ENCODE measurements around the gene SLC48A1. TPM values are rescaled to one million over a fixed set of nuclear protein-coding genes. Genes with fewer than 3 reads are reported as not detected.
A peak's percentile ranks its signal among the peaks of the same experiment; 100 is the strongest.

The SLC48A1 gene
- total RNA-seq, 1 donor from 2014 or later, result 10.3 TPM

- DNase-seq (ENCODE audit: low read depth) (no peak), FAIRE-seq (peak; percentile 60)
- H3K27me3 ChIP-seq (ENCODE audit: control insufficient read depth, insufficient read depth, low read length), result no peaks in the 10 kb centered on the region
- TF ChIP-seq CTCF (IDR thresholded peaks at IDR 0.05; ENCODE audit: insufficient read depth, low read length, severe bottlenecking), result no peak
- H3K36me3 ChIP-seq (ENCODE audit: control insufficient read depth, insufficient read depth, low read length), result no peaks in the 10 kb centered on the region
- no peak overlapping the region for H3K4me3 ChIP-seq (ENCODE audit: low read depth, low read length)
Observed at GRCh38 chr12:47736877-47737676, 36.0 kb upstream of the SLC48A1 start.

GRCh38 chr12:47737936-47738594, 35.0 kb upstream of the SLC48A1 start:
- Histone ChIP-seq H3K36me3 (ENCODE audit: control insufficient read depth, insufficient read depth, low read length) (no peaks in the 10 kb centered on the region), H3K27me3 (ENCODE audit: control insufficient read depth, insufficient read depth, low read length) (no peaks in the 10 kb centered on the region), H3K4me3 (ENCODE audit: low read depth, low read length) (no peak overlapping the region)
- FAIRE-seq (no peak), DNase-seq (ENCODE audit: low read depth) (no peak)
- no peak for TF ChIP-seq CTCF (IDR thresholded peaks at IDR 0.05; ENCODE audit: insufficient read depth, low read length, severe bottlenecking)

GRCh38 chr12:47739297-47739696, 33.7 kb upstream of the SLC48A1 start:
- no peaks in the 10 kb centered on the region for H3K36me3 ChIP-seq (ENCODE audit: control insufficient read depth, insufficient read depth, low read length)
- DNase-seq (ENCODE audit: low read depth), result no peak
- H3K27me3 ChIP-seq (ENCODE audit: control insufficient read depth, insufficient read depth, low read length), result no peaks in the 10 kb centered on the region
- no peak for TF ChIP-seq CTCF (IDR thresholded peaks at IDR 0.05; ENCODE audit: insufficient read depth, low read length, severe bottlenecking)
- H3K4me3 ChIP-seq (ENCODE audit: low read depth, low read length), result no peak overlapping the region
- no peak for FAIRE-seq

- no peak for TF ChIP-seq CTCF (IDR thresholded peaks at IDR 0.05; ENCODE audit: insufficient read depth, low read length, severe bottlenecking)
- H3K36me3 ChIP-seq (ENCODE audit: control insufficient read depth, insufficient read depth, low read length), result no peaks in the 10 kb centered on the region
- FAIRE-seq (no peak), DNase-seq (ENCODE audit: low read depth) (no peak)
- H3K4me3 ChIP-seq (ENCODE audit: low read depth, low read length), result no peak overlapping the region
- H3K27me3 ChIP-seq (ENCODE audit: control insufficient read depth, insufficient read depth, low read length), result no peaks in the 10 kb centered on the region
Observed at GRCh38 chr12:47739979-47740378, 33.1 kb upstream of the SLC48A1 start.

GRCh38 chr12:47740606-47741339, 32.3 kb upstream of the SLC48A1 start:
- FAIRE-seq, result no peak
- DNase-seq (ENCODE audit: low read depth), result no peak
- no peaks in the 10 kb centered on the region for H3K27me3 ChIP-seq (ENCODE audit: control insufficient read depth, insufficient read depth, low read length)
- H3K36me3 ChIP-seq (ENCODE audit: control insufficient read depth, insufficient read depth, low read length), result no peaks in the 10 kb centered on the region
- H3K4me3 ChIP-seq (ENCODE audit: low read depth, low read length), result no peak overlapping the region
- no peak for TF ChIP-seq CTCF (IDR thresholded peaks at IDR 0.05; ENCODE audit: insufficient read depth, low read length, severe bottlenecking)

Data from bronchial epithelial cell (primary cell).